ENCODE measurements around the gene WASHC3.

The WASHC3 gene

GRCh38 chr12:102016472-102016871, 45.3 kb downstream of the WASHC3 start:
- H3K4me3 ChIP-seq (ENCODE audit: low read depth, low read length) = no peak overlapping the region
- no peak for DNase-seq (ENCODE audit: low read depth)
- in situ Hi-C loops (cut with HindIII; ENCODE audit: low sequenced_read_pairs) = no loop called here
- TF ChIP-seq CTCF (IDR thresholded peaks at IDR 0.05; ENCODE audit: low read depth, low read length, missing control alignments) = no peak

DNA sequence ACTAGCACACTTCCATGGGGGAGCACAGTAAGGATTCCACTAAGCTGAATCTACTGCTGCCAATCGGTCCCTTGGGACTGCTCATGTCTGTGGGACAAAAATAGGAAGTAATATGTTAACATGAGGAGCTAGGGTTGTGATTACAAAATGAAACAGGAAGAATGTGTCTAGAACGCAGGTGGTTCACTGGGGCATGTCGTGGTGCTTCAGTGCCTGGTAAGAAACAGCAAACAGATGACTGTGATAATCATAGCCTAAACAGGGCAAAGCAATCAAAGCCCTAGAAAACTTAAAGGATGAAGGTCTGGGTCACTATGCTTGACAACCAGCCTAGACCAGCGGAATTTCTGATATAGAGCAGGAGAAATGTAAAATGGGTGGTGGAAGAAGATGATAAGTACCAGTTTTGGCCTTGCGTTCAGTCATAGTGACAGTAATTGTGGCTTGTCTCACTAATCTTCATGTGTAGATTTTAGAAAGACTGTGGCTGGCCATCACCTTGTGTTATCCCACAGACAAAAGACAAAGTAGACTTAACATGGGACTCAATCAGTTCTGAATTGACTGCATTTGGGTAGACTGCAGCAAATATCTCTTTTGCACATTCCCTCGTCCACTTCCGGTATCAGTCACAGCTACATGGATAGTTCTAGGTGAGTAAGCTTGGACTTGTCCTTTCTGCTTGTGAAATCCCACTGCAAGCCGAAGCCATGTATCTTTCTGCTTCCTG, 51.4 kb downstream of the WASHC3 start:
- H3K4me3 ChIP-seq (ENCODE audit: low read depth, low read length) = no peak overlapping the region
- DNase-seq (ENCODE audit: low read depth) = no peak
- TF ChIP-seq CTCF (IDR thresholded peaks at IDR 0.05; ENCODE audit: low read depth, low read length, missing control alignments) = no peak
- in situ Hi-C loops (cut with HindIII; ENCODE audit: low sequenced_read_pairs) = no loop called here

- no peak overlapping the region for H3K4me3 ChIP-seq (ENCODE audit: low read depth, low read length)
- in situ Hi-C loops (cut with HindIII; ENCODE audit: low sequenced_read_pairs) = no loop called here
- DNase-seq (ENCODE audit: low read depth) = no peak
- TF ChIP-seq CTCF (IDR thresholded peaks at IDR 0.05; ENCODE audit: low read depth, low read length, missing control alignments) = no peak
Measured at GRCh38 chr12:102009796-102010195, 52.0 kb downstream of the WASHC3 start.

DNA sequence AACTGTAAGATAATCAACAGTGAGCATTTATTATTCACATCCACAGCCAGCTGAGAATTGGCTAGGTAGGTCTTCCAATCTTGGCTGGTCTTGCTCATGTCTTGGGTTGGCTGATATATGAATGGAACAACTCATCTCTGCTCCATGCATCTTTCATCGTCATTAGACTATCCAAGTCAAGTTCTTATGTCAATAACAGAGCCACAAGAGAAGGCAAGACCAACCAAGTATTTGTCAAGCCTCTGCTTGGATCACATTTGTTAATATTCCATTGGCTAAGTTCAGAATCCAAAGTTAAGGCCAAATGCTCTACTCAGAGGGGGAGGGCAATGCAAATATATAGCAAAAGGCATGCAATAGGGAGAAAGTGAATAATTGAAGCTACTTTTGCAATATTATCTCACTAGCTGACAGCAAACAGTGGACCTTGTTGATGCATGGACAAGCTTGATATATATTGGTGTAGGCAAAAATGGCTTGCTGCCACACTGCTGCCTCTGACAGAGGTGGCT, 53.1 kb downstream of the WASHC3 start:
- TF ChIP-seq CTCF (IDR thresholded peaks at IDR 0.05; ENCODE audit: low read depth, low read length, missing control alignments) = no peak
- in situ Hi-C loops (cut with HindIII; ENCODE audit: low sequenced_read_pairs) = no loop called here
- no peak for DNase-seq (ENCODE audit: low read depth)
- no peak overlapping the region for H3K4me3 ChIP-seq (ENCODE audit: low read depth, low read length)

DNA sequence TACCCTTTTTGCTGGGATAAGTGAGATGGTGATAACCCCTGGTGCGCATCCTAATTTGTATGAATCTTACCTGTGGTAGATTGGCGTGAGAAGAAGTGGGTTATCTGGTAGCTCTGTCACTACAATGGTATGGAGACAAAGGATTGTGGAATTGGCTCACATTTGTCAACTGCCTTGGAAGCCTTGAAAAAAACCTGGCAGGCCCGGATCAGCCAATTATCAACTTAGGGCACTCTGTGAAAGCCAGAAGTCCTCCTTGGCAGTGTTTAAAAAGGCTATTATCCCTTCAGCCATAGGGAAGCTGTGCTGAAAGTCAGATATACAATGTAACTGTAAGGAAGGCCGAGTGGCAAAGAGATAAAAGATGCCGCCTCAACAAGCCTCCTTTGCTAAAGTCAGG, 56.5 kb downstream of the WASHC3 start:
- no peak overlapping the region for H3K4me3 ChIP-seq (ENCODE audit: low read depth, low read length)
- TF ChIP-seq CTCF (IDR thresholded peaks at IDR 0.05; ENCODE audit: low read depth, low read length, missing control alignments) = no peak
- no peak for DNase-seq (ENCODE audit: low read depth)
- in situ Hi-C loops (cut with HindIII; ENCODE audit: low sequenced_read_pairs) = no loop called here

- in situ Hi-C loops (cut with HindIII; ENCODE audit: low sequenced_read_pairs) = no loop called here
- no peak for DNase-seq (ENCODE audit: low read depth)
- no peak for TF ChIP-seq CTCF (IDR thresholded peaks at IDR 0.05; ENCODE audit: low read depth, low read length, missing control alignments)
- no peak overlapping the region for H3K4me3 ChIP-seq (ENCODE audit: low read depth, low read length)
Measured at GRCh38 chr12:101997102-101997501, 64.7 kb downstream of the WASHC3 start.

All from astrocyte of the cerebellum (primary cell).